ENCODE results near the gene TNFRSF8. TPM values are rescaled to one million over a fixed set of nuclear protein-coding genes. Genes with fewer than 3 reads are reported as not detected.

TNFRSF8 gene
- total and polyA plus RNA-seq, 7 donors = 0.25 to 0.86 (median 0.49) TPM

DNA sequence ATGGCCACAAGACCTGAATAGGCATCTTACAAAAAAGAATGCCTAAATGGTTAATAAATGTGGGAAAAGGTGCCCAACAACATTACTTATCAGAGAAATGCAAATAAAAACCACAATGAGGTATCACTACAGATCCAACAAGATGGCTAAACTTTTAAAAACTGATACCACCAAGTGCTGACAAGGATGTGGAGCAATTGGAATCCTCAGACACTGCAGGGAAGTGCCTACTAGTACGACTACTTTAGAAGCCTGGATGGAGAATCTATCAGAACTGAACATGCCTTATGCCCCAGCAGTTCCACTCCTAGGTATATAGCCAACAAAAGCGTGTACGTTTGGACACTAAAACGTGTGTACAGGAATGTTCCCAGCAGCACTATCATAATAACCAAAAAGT is 19.9 kb downstream of the TNFRSF8 start:
- intact Hi-C loops (cut with DNase I) = no loop called here
- H3K9me3 ChIP-seq = no peaks in the 10 kb centered on the region
- no peak overlapping the region for H3K4me3 ChIP-seq
- H3K36me3 ChIP-seq (ENCODE audit: insufficient read depth in 1 of 2, low read depth in 1 of 2) = no peaks in the 10 kb centered on the region
- H3K27ac ChIP-seq = no peak overlapping the region
- 88 to 90% (median 89%) methylated on average over 4 of the region's 4 CpGs for WGBS, 3 donors
- H3K4me1 ChIP-seq = no peaks in the 10 kb centered on the region
- ATAC-seq (no peak), DNase-seq (no peak)
- TF ChIP-seq, protein P1, sequence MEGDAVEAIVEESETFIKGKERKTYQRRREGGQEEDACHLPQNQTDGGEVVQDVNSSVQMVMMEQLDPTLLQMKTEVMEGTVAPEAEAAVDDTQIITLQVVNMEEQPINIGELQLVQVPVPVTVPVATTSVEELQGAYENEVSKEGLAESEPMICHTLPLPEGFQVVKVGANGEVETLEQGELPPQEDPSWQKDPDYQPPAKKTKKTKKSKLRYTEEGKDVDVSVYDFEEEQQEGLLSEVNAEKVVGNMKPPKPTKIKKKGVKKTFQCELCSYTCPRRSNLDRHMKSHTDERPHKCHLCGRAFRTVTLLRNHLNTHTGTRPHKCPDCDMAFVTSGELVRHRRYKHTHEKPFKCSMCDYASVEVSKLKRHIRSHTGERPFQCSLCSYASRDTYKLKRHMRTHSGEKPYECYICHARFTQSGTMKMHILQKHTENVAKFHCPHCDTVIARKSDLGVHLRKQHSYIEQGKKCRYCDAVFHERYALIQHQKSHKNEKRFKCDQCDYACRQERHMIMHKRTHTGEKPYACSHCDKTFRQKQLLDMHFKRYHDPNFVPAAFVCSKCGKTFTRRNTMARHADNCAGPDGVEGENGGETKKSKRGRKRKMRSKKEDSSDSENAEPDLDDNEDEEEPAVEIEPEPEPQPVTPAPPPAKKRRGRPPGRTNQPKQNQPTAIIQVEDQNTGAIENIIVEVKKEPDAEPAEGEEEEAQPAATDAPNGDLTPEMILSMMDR (IDR thresholded peaks at IDR 0.05) = no peak
- H3K27me3 ChIP-seq (ENCODE audit: insufficient read depth in 3 of 3, low read length in 2 of 3) = peaks cover 0 to 6% (median 3%) of the 10 kb centered on the region in 3 donors

DNA sequence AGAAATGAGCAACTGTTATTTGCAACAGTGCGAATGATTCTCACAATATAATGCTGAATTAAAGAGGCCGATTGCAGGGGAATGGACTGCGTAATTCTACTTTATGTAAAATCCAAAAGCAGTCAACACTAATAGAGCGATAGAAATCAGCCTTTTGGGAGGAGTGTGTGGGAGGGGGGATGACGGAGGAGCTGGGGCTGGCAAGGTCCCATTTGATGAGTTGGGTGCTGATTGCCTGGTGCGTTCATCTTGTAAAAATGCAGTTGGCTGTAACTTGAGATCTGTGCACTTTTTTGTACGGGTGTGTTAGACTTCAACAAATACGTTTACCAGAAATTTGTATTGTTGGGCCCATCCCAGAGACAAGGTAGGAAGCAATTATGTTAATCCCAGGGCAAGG is 20.7 kb downstream of the TNFRSF8 start:
- no peak overlapping the region for H3K4me3 ChIP-seq
- TF ChIP-seq, protein P1 (IDR thresholded peaks at IDR 0.05) = no peak
- ATAC-seq (no peak), DNase-seq (no peak)
- H3K27ac ChIP-seq = no peak overlapping the region
- no peaks in the 10 kb centered on the region for H3K9me3 ChIP-seq
- intact Hi-C loops (cut with DNase I) = no loop called here
- H3K36me3 ChIP-seq (ENCODE audit: insufficient read depth in 1 of 2, low read depth in 1 of 2) = no peaks in the 10 kb centered on the region
- 59 to 63% (median 61%) methylated on average over 8 of the region's 8 CpGs for WGBS, 3 donors
- H3K27me3 ChIP-seq (ENCODE audit: insufficient read depth in 3 of 3, low read length in 2 of 3) = peaks cover 0 to 2% (median 0%) of the 10 kb centered on the region in 3 donors
- no peaks in the 10 kb centered on the region for H3K4me1 ChIP-seq

DNA sequence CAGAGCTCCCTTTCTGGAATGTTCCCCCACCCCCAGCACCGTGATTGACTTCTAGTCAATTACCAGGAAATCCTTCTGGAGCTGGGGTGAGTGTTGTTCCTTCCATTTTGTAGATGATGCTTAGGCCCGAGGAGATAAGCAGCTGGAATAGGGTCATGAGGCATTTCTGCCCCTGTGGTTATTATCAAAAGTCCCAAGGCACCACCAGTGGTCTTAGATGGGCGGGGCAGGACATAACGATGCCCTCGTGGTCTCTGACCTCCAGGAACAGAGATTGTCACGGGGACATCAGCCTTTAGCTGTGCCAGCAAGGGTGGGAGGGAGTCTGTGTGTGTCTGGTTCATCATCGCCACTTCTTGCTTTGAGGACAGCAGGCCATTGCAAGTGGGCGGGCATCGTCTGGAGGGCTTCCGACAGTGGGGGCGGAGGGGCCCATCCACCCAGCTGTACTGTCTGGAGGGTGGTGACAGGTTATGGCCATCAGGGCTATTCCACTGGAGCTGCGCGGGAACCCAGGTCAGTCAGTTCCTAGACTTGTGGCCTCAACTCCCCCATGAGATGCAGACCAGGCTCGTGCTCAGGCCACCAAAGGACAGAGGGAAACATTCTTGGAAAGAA is 22.6 kb downstream of the TNFRSF8 start:
- Histone ChIP-seq H3K27me3 (ENCODE audit: insufficient read depth in 3 of 3, low read length in 2 of 3) (no peaks in the 10 kb centered on the region), H3K27ac (no peak overlapping the region), H3K4me1 (no peaks in the 10 kb centered on the region), H3K9me3 (no peaks in the 10 kb centered on the region), H3K4me3 (no peak overlapping the region), H3K36me3 (ENCODE audit: insufficient read depth in 1 of 2, low read depth in 1 of 2) (no peaks in the 10 kb centered on the region)
- intact Hi-C loops (cut with DNase I) = no loop called here
- TF ChIP-seq, protein P1 (IDR thresholded peaks at IDR 0.05) = no peak
- DNase-seq = no peak
- ATAC-seq = no peak
- WGBS, 3 donors = 77 to 78% (median 77%) methylated on average over 14 of the region's 14 CpGs

DNA sequence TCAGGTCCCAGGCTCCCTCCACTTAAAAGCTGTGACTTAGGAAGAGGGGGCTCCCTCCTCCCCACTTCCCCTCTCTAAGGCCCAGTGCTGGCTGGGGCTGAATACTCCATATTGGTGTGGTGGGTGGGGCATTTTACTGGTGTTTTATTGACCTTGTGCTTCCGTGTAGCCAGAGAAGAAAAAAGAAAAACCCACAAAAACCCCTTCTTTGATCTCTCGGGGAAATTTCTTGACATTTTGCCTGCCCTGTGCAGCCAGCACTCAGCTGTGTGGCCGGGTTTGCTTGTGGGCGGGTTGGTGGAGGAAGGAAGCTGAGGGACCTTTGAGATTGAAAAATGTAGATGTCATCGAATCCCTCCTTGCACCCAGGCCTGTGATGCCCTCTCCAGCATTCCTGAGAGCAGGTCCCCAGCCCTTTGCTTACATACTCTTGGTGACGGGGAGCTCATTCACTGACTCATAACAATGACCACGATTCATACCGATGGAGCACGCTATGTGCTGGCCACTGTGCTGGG is 24.8 kb downstream of the TNFRSF8 start:
- no peak overlapping the region for H3K27ac ChIP-seq
- no peaks in the 10 kb centered on the region for H3K27me3 ChIP-seq (ENCODE audit: insufficient read depth in 3 of 3, low read length in 2 of 3)
- intact Hi-C loops (cut with DNase I) = no loop called here
- TF ChIP-seq, protein P1 (IDR thresholded peaks at IDR 0.05) = no peak
- DNase-seq (no peak), ATAC-seq (no peak)
- 65 to 67% (median 65%) methylated on average over 9 of the region's 9 CpGs for whole genome bisulfite sequencing, 3 donors
- H3K36me3 ChIP-seq (ENCODE audit: insufficient read depth in 1 of 2, low read depth in 1 of 2) = no peaks in the 10 kb centered on the region
- no peaks in the 10 kb centered on the region for H3K4me1 ChIP-seq
- no peaks in the 10 kb centered on the region for H3K9me3 ChIP-seq
- H3K4me3 ChIP-seq = no peak overlapping the region

DNA sequence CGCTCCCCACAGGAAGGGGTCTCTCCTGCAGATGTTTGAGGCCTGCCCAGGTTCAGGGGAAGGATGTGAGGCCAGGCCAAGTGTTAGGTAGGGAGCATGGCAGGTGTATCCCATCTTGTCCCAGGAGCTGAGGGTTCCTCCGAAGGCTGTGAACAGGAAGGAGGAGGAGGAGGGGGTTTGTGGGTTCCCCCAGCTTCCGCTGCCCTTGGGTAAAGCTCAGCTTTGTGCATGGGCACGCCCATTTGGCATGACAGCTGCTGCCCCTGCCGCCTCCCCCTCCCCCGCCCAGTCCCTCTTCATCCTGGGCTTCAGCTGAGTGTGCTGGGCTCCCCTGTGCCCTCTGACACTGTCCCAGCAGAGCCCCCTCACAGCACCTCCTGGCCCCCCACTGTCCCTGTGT is 25.5 kb downstream of the TNFRSF8 start:
- Histone ChIP-seq H3K9me3 (no peaks in the 10 kb centered on the region), H3K36me3 (ENCODE audit: insufficient read depth in 1 of 2, low read depth in 1 of 2) (no peaks in the 10 kb centered on the region), H3K4me3 (no peak overlapping the region), H3K27me3 (ENCODE audit: insufficient read depth in 3 of 3, low read length in 2 of 3) (no peaks in the 10 kb centered on the region), H3K27ac (no peak overlapping the region), H3K4me1 (no peaks in the 10 kb centered on the region)
- WGBS, 3 donors = 57 to 63% (median 57%) methylated on average over 6 of the region's 6 CpGs
- DNase-seq = no peak
- TF ChIP-seq, protein P1 (IDR thresholded peaks at IDR 0.05) = no peak
- intact Hi-C loops (cut with DNase I) = no loop called here
- ATAC-seq = no peak
